Measurements from ENCODE around the gene MPO. TPM values are rescaled to one million over a fixed set of nuclear protein-coding genes. Genes with fewer than 3 reads are reported as not detected.

MPO gene
- total RNA-seq, 4 donors from 2014 or later = 0.10 TPM; not detected in 3

GRCh38 chr17:58269557-58270291 is 11.0 kb downstream of the MPO start:
- no peak for TF ChIP-seq CTCF (IDR thresholded peaks at IDR 0.05)
- TF ChIP-seq POLR2A (IDR thresholded peaks at IDR 0.05) = no peak
- peak in 1 of 2 donors; percentile 54 for DNase-seq (ENCODE audit: low spot score in 2 of 2)
- H3K4me3 ChIP-seq (ENCODE audit: low read depth, poor library complexity, severe bottlenecking) = no peak overlapping the region
- 77 to 84% methylated on average over 9 of the region's 9 CpGs for WGBS, 2 donors
- intact Hi-C loops (cut with DNase I; ENCODE audit: low total_unique reads) = no loop called here

- no peak overlapping the region for H3K4me3 ChIP-seq (ENCODE audit: low read depth, poor library complexity, severe bottlenecking)
- 75 to 80% methylated on average over 6 of the region's 6 CpGs for WGBS, 2 donors
- TF ChIP-seq POLR2A (IDR thresholded peaks at IDR 0.05) (no peak), CTCF (IDR thresholded peaks at IDR 0.05) (no peak)
- intact Hi-C loops (cut with DNase I; ENCODE audit: low total_unique reads) = no loop called here
- no peak for DNase-seq (ENCODE audit: low spot score in 2 of 2)
Observed at GRCh38 chr17:58268774-58269556, 11.8 kb downstream of the MPO start.

GRCh38 chr17:58268326-58268725 is 12.4 kb downstream of the MPO start:
- no peak overlapping the region for H3K4me3 ChIP-seq (ENCODE audit: low read depth, poor library complexity, severe bottlenecking)
- 83 to 86% methylated on average over 12 of the region's 12 CpGs for WGBS, 2 donors
- intact Hi-C loops (cut with DNase I; ENCODE audit: low total_unique reads) = no loop called here
- no peak for TF ChIP-seq CTCF (IDR thresholded peaks at IDR 0.05)
- no peak for TF ChIP-seq POLR2A (IDR thresholded peaks at IDR 0.05)
- peak in 1 of 2 donors; percentile 53 for DNase-seq (ENCODE audit: low spot score in 2 of 2)

- DNase-seq (ENCODE audit: low spot score in 2 of 2) = peak; percentile 10 to 77
- 82 to 84% methylated on average over 19 to 22 of the region's 22 CpGs for WGBS, 2 donors
- H3K4me3 ChIP-seq (ENCODE audit: low read depth, poor library complexity, severe bottlenecking) = no peak overlapping the region
- no peak for TF ChIP-seq POLR2A (IDR thresholded peaks at IDR 0.05)
- no peak for TF ChIP-seq CTCF (IDR thresholded peaks at IDR 0.05)
- intact Hi-C loops (cut with DNase I; ENCODE audit: low total_unique reads) = no loop called here
Observed at GRCh38 chr17:58267347-58268324, 13.1 kb downstream of the MPO start.
